ENCODE data around the gene PHYKPL.
"Not testable (repeated sequence)": the region's sequence is repeated elsewhere in the genome, so short reads cannot be mapped to it uniquely, and the experiment has no call there.

Gene PHYKPL

GRCh38 chr5:178261666-178262600 is 29.3 kb upstream of the PHYKPL start:
- DNase-seq: no peak

GRCh38 chr5:178259623-178260536 is 27.3 kb upstream of the PHYKPL start:
- DNase-seq: no peak

GRCh38 chr5:178257650-178258049 is 25.0 kb upstream of the PHYKPL start:
- no peak for DNase-seq

- DNase-seq: no peak
Measured at GRCh38 chr5:178256746-178257145, 24.1 kb upstream of the PHYKPL start.

- not testable (repeated sequence) for DNase-seq
Measured at GRCh38 chr5:178253632-178254031, 21.0 kb upstream of the PHYKPL start.

- DNase-seq: no peak
Measured at GRCh38 chr5:178252258-178252657, 19.7 kb upstream of the PHYKPL start.

GRCh38 chr5:178250263-178250662 is 17.7 kb upstream of the PHYKPL start:
- no peak for DNase-seq

GRCh38 chr5:178249191-178249989 is 16.8 kb upstream of the PHYKPL start:
- DNase-seq: no peak

GRCh38 chr5:178248750-178249149 is 16.1 kb upstream of the PHYKPL start:
- DNase-seq: no peak

GRCh38 chr5:178247481-178248456 is 15.2 kb upstream of the PHYKPL start:
- DNase-seq: no peak

- no peak for DNase-seq
Measured at GRCh38 chr5:178246624-178247279, 14.2 kb upstream of the PHYKPL start.

GRCh38 chr5:178245389-178245788 is 12.8 kb upstream of the PHYKPL start:
- DNase-seq: no peak

GRCh38 chr5:178244576-178244975 is 12.0 kb upstream of the PHYKPL start:
- no peak for DNase-seq

- DNase-seq: no peak
Measured at GRCh38 chr5:178242416-178242815, 9.8 kb upstream of the PHYKPL start.

GRCh38 chr5:178241688-178242231 is 9.2 kb upstream of the PHYKPL start:
- DNase-seq: no peak

GRCh38 chr5:178241231-178241663 is 8.6 kb upstream of the PHYKPL start:
- DNase-seq: no peak

- DNase-seq: no peak
Measured at GRCh38 chr5:178240766-178241165, 8.2 kb upstream of the PHYKPL start.

- no peak for DNase-seq
Measured at GRCh38 chr5:178240341-178240741, 7.7 kb upstream of the PHYKPL start.

GRCh38 chr5:178239626-178240301 is 7.2 kb upstream of the PHYKPL start:
- not testable (repeated sequence) for DNase-seq
